ENCODE measurements around the gene NECTIN4. TPM values are rescaled to one million over a fixed set of nuclear protein-coding genes. Genes with fewer than 3 reads are reported as not detected.

Gene NECTIN4
- total RNA-seq, 1 donor from 2014 or later = 0.13 TPM

GRCh38 chr1:161092621-161093028, 3.3 kb upstream of the NECTIN4 start:
- Mint-ChIP-seq H3K27me3 (ENCODE audit: unreplicated experiment) (peaks cover 3% of the 10 kb centered on the region), H3K36me3 (ENCODE audit: low read depth, unreplicated experiment) (peaks cover 3% of the 10 kb centered on the region), H3K4me3 (ENCODE audit: unreplicated experiment) (no peak overlapping the region), H3K4me1 (ENCODE audit: unreplicated experiment) (peaks cover 13% of the 10 kb centered on the region), H3K9me3 (ENCODE audit: unreplicated experiment) (no peaks in the 10 kb centered on the region), H3K27ac (ENCODE audit: unreplicated experiment) (no peak overlapping the region)
- no peak for TF ChIP-seq CTCF (IDR thresholded peaks at IDR 0.05; ENCODE audit: unreplicated experiment)
- no peak for DNase-seq (ENCODE audit: low spot score)

- Mint-ChIP-seq H3K4me3 (ENCODE audit: unreplicated experiment) (no peak overlapping the region), H3K36me3 (ENCODE audit: low read depth, unreplicated experiment) (no peaks in the 10 kb centered on the region), H3K27ac (ENCODE audit: unreplicated experiment) (no peak overlapping the region), H3K4me1 (ENCODE audit: unreplicated experiment) (peaks cover 7% of the 10 kb centered on the region), H3K27me3 (ENCODE audit: unreplicated experiment) (peaks cover 4% of the 10 kb centered on the region), H3K9me3 (ENCODE audit: unreplicated experiment) (no peaks in the 10 kb centered on the region)
- no peak for DNase-seq (ENCODE audit: low spot score)
- TF ChIP-seq CTCF (IDR thresholded peaks at IDR 0.05; ENCODE audit: unreplicated experiment) = no peak
These were observed 2.6 kb upstream of the NECTIN4 start for GRCh38 chr1:161091796-161092507.

GRCh38 chr1:161091093-161091492, 1.7 kb upstream of the NECTIN4 start:
- Mint-ChIP-seq H3K36me3 (ENCODE audit: low read depth, unreplicated experiment) (no peaks in the 10 kb centered on the region), H3K9me3 (ENCODE audit: unreplicated experiment) (no peaks in the 10 kb centered on the region), H3K4me1 (ENCODE audit: unreplicated experiment) (peaks cover 7% of the 10 kb centered on the region), H3K27me3 (ENCODE audit: unreplicated experiment) (peaks cover 4% of the 10 kb centered on the region), H3K27ac (ENCODE audit: unreplicated experiment) (no peak overlapping the region), H3K4me3 (ENCODE audit: unreplicated experiment) (no peak overlapping the region)
- no peak for DNase-seq (ENCODE audit: low spot score)
- no peak for TF ChIP-seq CTCF (IDR thresholded peaks at IDR 0.05; ENCODE audit: unreplicated experiment)

GRCh38 chr1:161090617-161091016, 1.3 kb upstream of the NECTIN4 start:
- Mint-ChIP-seq H3K4me3 (ENCODE audit: unreplicated experiment) (no peak overlapping the region), H3K4me1 (ENCODE audit: unreplicated experiment) (peaks cover 8% of the 10 kb centered on the region), H3K9me3 (ENCODE audit: unreplicated experiment) (no peaks in the 10 kb centered on the region), H3K27ac (ENCODE audit: unreplicated experiment) (no peak overlapping the region), H3K36me3 (ENCODE audit: low read depth, unreplicated experiment) (no peaks in the 10 kb centered on the region), H3K27me3 (ENCODE audit: unreplicated experiment) (peaks cover 6% of the 10 kb centered on the region)
- TF ChIP-seq CTCF (IDR thresholded peaks at IDR 0.05; ENCODE audit: unreplicated experiment) = no peak
- DNase-seq (ENCODE audit: low spot score) = no peak

GRCh38 chr1:161089938-161090337, 580 bp upstream of the NECTIN4 start:
- no peak overlapping the region for H3K27ac Mint-ChIP-seq (ENCODE audit: unreplicated experiment)
- DNase-seq (ENCODE audit: low spot score) = no peak
- H3K4me1 Mint-ChIP-seq (ENCODE audit: unreplicated experiment) = peaks cover 7% of the 10 kb centered on the region
- H3K36me3 Mint-ChIP-seq (ENCODE audit: low read depth, unreplicated experiment) = no peaks in the 10 kb centered on the region
- H3K27me3 Mint-ChIP-seq (ENCODE audit: unreplicated experiment) = peaks cover 6% of the 10 kb centered on the region
- no peaks in the 10 kb centered on the region for H3K9me3 Mint-ChIP-seq (ENCODE audit: unreplicated experiment)
- no peak overlapping the region for H3K4me3 Mint-ChIP-seq (ENCODE audit: unreplicated experiment)
- TF ChIP-seq CTCF (IDR thresholded peaks at IDR 0.05; ENCODE audit: unreplicated experiment) = no peak
